ENCODE data around the gene LDLR. TPM values are rescaled to one million over a fixed set of nuclear protein-coding genes. Genes with fewer than 3 reads are reported as not detected.
A peak's percentile ranks its signal among the peaks of the same experiment; 100 is the strongest.

LDLR gene
- total RNA-seq, 1 experiment from 2014 or later = 175 TPM

DNA sequence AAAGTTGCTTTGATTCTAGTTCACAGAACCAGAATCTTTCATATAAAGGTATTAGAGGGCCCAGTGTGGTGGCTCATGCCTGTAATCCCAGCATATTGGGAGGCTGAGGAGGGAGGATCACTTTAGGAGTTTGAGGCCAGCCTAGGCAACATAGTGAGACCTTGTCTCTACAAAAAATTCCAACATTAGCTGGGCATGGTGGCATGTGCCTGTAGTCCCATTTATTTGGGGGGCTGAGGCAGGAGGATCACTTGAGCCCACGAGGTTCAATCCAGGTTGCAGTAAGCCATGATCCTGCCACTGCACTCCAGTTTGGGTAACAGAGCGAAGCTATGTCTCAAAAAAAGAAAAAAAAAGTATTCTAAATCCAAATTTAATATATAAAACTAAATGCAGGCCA lies 9.1 kb downstream of the LDLR start:
- Histone ChIP-seq H3K9me3 (ENCODE audit: low read depth, low read length, poor library complexity, severe bottlenecking) (no peaks in the 10 kb centered on the region), H3K27me3 (replicated peaks; ENCODE audit: insufficient read depth, low read depth, low read length, poor library complexity) (no peaks in the 10 kb centered on the region), H3K36me3 (ENCODE audit: insufficient read depth, low read length, poor library complexity, severe bottlenecking) (peaks cover 97% of the 10 kb centered on the region), H3K4me3 (ENCODE audit: low read depth, low read length, poor library complexity, severe bottlenecking) (no peak overlapping the region), H3K4me1 (ENCODE audit: insufficient read depth, low read length, poor library complexity, severe bottlenecking) (peaks cover 51% of the 10 kb centered on the region), H3K27ac (ENCODE audit: low read depth, low read length, poor library complexity, severe bottlenecking) (no peak overlapping the region)
- ChIA-PET CTCF (no interaction called here), POLR2A (ENCODE audit: low non-redundant PET) (no interaction called here)
- TF ChIP-seq EZH2 (IDR thresholded peaks at IDR 0.05; ENCODE audit: borderline replicate concordance, low read depth, low read length, poor library complexity, severe bottlenecking) = no peak
- TF ChIP-seq, protein P1, sequence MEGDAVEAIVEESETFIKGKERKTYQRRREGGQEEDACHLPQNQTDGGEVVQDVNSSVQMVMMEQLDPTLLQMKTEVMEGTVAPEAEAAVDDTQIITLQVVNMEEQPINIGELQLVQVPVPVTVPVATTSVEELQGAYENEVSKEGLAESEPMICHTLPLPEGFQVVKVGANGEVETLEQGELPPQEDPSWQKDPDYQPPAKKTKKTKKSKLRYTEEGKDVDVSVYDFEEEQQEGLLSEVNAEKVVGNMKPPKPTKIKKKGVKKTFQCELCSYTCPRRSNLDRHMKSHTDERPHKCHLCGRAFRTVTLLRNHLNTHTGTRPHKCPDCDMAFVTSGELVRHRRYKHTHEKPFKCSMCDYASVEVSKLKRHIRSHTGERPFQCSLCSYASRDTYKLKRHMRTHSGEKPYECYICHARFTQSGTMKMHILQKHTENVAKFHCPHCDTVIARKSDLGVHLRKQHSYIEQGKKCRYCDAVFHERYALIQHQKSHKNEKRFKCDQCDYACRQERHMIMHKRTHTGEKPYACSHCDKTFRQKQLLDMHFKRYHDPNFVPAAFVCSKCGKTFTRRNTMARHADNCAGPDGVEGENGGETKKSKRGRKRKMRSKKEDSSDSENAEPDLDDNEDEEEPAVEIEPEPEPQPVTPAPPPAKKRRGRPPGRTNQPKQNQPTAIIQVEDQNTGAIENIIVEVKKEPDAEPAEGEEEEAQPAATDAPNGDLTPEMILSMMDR (conservative IDR thresholded peaks at IDR 0.05; ENCODE audit: low read depth, low read length) = no peak
- BruUV-seq (replicated peaks) = no TSS peak
- intact Hi-C loops (cut with micrococcal nuclease; ENCODE audit: unreplicated experiment) = loop anchor here (10.0 kb wide), 1 partner anchor 154 kb away; no protein-coding TSS in a partner anchor
- no peak for DNase-seq (ENCODE audit: low spot score)

DNA sequence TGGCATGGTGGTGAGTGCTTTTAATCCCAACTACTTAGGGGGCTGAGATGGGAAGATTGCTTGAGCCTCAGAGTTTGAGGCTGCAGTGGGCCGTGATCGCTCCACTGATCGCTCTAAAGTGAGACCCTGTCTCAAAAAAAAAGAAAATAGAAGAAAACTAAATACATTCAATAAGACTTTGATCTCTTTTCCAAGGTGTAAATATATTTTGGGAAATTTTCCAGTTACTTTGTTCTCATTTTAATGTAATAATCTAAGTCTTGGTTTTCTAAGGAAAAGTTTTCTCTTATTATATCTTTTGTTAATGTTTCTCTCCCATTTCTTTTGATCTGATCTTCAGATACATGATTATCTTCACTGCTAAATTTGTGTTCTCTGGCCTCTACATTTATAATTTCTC lies 9.6 kb downstream of the LDLR start:
- Histone ChIP-seq H3K4me1 (ENCODE audit: insufficient read depth, low read length, poor library complexity, severe bottlenecking) (peaks cover 46% of the 10 kb centered on the region), H3K27me3 (replicated peaks; ENCODE audit: insufficient read depth, low read depth, low read length, poor library complexity) (no peaks in the 10 kb centered on the region), H3K9me3 (ENCODE audit: low read depth, low read length, poor library complexity, severe bottlenecking) (no peaks in the 10 kb centered on the region), H3K27ac (ENCODE audit: low read depth, low read length, poor library complexity, severe bottlenecking) (peak overlapping the region; percentile 63), H3K36me3 (ENCODE audit: insufficient read depth, low read length, poor library complexity, severe bottlenecking) (peaks cover 97% of the 10 kb centered on the region), H3K4me3 (ENCODE audit: low read depth, low read length, poor library complexity, severe bottlenecking) (no peak overlapping the region)
- intact Hi-C loops (cut with micrococcal nuclease; ENCODE audit: unreplicated experiment) = loop anchor here (10.0 kb wide), 1 partner anchor 154 kb away; no protein-coding TSS in a partner anchor
- no peak for DNase-seq (ENCODE audit: low spot score)
- TF ChIP-seq EZH2 (IDR thresholded peaks at IDR 0.05; ENCODE audit: borderline replicate concordance, low read depth, low read length, poor library complexity, severe bottlenecking) = no peak
- TF ChIP-seq, protein P1 (conservative IDR thresholded peaks at IDR 0.05; ENCODE audit: low read depth, low read length) = no peak
- ChIA-PET POLR2A (ENCODE audit: low non-redundant PET) (no interaction called here), CTCF (no interaction called here)
- no TSS peak for BruUV-seq (replicated peaks)

- intact Hi-C loops (cut with micrococcal nuclease; ENCODE audit: unreplicated experiment) = no loop called here
- POLR2A ChIA-PET (ENCODE audit: low non-redundant PET) = interaction anchor here (0.5 to 0.6 kb wide), 2 partner anchors 149 to 1222 kb away, joined by 4 to 6 read pairs; no protein-coding TSS in a partner anchor
These were observed 10.8 kb downstream of the LDLR start for GRCh38 chr19:11100049-11100448.

More at GRCh38 chr19:11100049-11100448, 10.8 kb downstream of the LDLR start:
- H3K4me1 ChIP-seq (ENCODE audit: insufficient read depth, low read length, poor library complexity, severe bottlenecking) = peaks cover 36% of the 10 kb centered on the region
- peak overlapping the region; percentile 63 for H3K27ac ChIP-seq (ENCODE audit: low read depth, low read length, poor library complexity, severe bottlenecking)
- CTCF ChIA-PET = no interaction called here
- peak; percentile 70 for DNase-seq (ENCODE audit: low spot score)
- TF ChIP-seq, protein P1 (conservative IDR thresholded peaks at IDR 0.05; ENCODE audit: low read depth, low read length) = no peak
- no peak for TF ChIP-seq EZH2 (IDR thresholded peaks at IDR 0.05; ENCODE audit: borderline replicate concordance, low read depth, low read length, poor library complexity, severe bottlenecking)
- H3K36me3 ChIP-seq (ENCODE audit: insufficient read depth, low read length, poor library complexity, severe bottlenecking) = peaks cover 98% of the 10 kb centered on the region
- H3K27me3 ChIP-seq (replicated peaks; ENCODE audit: insufficient read depth, low read depth, low read length, poor library complexity) = no peaks in the 10 kb centered on the region
- no peaks in the 10 kb centered on the region for H3K9me3 ChIP-seq (ENCODE audit: low read depth, low read length, poor library complexity, severe bottlenecking)
- H3K4me3 ChIP-seq (ENCODE audit: low read depth, low read length, poor library complexity, severe bottlenecking) = no peak overlapping the region
- no TSS peak for BruUV-seq (replicated peaks)

Data from A673 (cell line).